IMR-90 (cell line): ENCODE results near the gene TMOD1. TPM values are rescaled to one million over a fixed set of nuclear protein-coding genes. Genes with fewer than 3 reads are reported as not detected.

ENCODE experiments used
- ATAC-seq: fragments of 200-7000 bp; cut with Tn5 transposase; 2 replicates; pipeline ENCODE4 v1.9.1; 2020; ENCODE audit warnings: low read depth, mild to moderate bottlenecking, moderate library complexity
- BruUV-seq: library from RNA; stranded (reverse); fragments of 400-500 nt; replicated peaks from 2 replicates; lab custom pipeline; 2021; lab: Mats Ljungman, UMichigan
- CTCF ChIA-PET: fragments of 300-600 bp; formaldehyde crosslinking; extraction: SDS; loops from one replicate; lab custom pipeline; 2021; ENCODE audit warnings: antibody characterized with exemption; lab: Yijun Ruan, JAX
- POLR2A ChIA-PET: fragments of 300-600 bp; sonication (Branson Sonifier 250); formaldehyde crosslinking; loops from one replicate; lab custom pipeline; 2022; ENCODE audit warnings: antibody characterized with exemption; ENCODE audit not compliant: unreplicated experiment; lab: Charles Lee
- DNase-seq: peaks from one replicate; pipeline ENCODE4 v3.0.0; 2013
- H2AFZ ChIP-seq: replicated peaks from 2 replicates; pipeline ENCODE3; 2013; ENCODE audit warnings: low read length, mild to moderate bottlenecking; ENCODE audit not compliant: poor library complexity
- H2AK5ac ChIP-seq: 2 replicates; pipeline ENCODE4 v1.6.1; 2013; ENCODE audit warnings: low read depth, low read length, inconsistent platforms
- H2AK9ac ChIP-seq: replicated peaks from 2 replicates; pipeline ENCODE3; 2013; ENCODE audit warnings: mild to moderate bottlenecking, low read depth, low read length, moderate library complexity; ENCODE audit not compliant: poor library complexity
- H2BK120ac ChIP-seq: 2 replicates; pipeline ENCODE4 v1.6.1; 2013; ENCODE audit warnings: low read depth, low read length, inconsistent platforms
- H2BK15ac ChIP-seq: 3 replicates; pipeline ENCODE4 v1.6.1; 2013; ENCODE audit warnings: low read depth, low read length, inconsistent platforms
- H2BK20ac ChIP-seq: 2 replicates; pipeline ENCODE4 v1.6.1; 2013; ENCODE audit warnings: low read depth, mild to moderate bottlenecking, inconsistent platforms, low read length, moderate library complexity
- H2BK5ac ChIP-seq: 2 replicates; pipeline ENCODE4 v1.6.1; 2013; ENCODE audit warnings: mild to moderate bottlenecking, low read depth, low read length, inconsistent platforms; ENCODE audit not compliant: poor library complexity, severe bottlenecking
- H3K14ac ChIP-seq: replicated peaks from 2 replicates; pipeline ENCODE4 v1.6.1; 2013; ENCODE audit warnings: low read depth, low read length, inconsistent platforms
- H3K18ac ChIP-seq: 2 replicates; pipeline ENCODE4 v1.6.1; 2013; ENCODE audit warnings: low read depth, low read length, control low read depth
- H3K23ac ChIP-seq: 2 replicates; pipeline ENCODE4 v1.6.1; 2013; ENCODE audit warnings: low read depth, low read length, inconsistent platforms
- H3K27ac ChIP-seq: 2 replicates; pipeline ENCODE4 v1.5.1; 2013; ENCODE audit warnings: mild to moderate bottlenecking, control low read depth, low read length; ENCODE audit not compliant: insufficient read depth
- H3K27me3 ChIP-seq: 2 replicates; pipeline ENCODE4 v1.6.1; 2013; ENCODE audit warnings: low read length; ENCODE audit not compliant: control insufficient read depth, insufficient read depth
- H3K36me3 ChIP-seq: 2 replicates; pipeline ENCODE4 v1.6.1; 2013; ENCODE audit warnings: low read length, mixed read lengths; ENCODE audit not compliant: control insufficient read depth, insufficient read depth
- H3K4ac ChIP-seq: 2 replicates; pipeline ENCODE4 v1.6.1; 2013; ENCODE audit warnings: low read depth, low read length, inconsistent platforms
- H3K4me1 ChIP-seq: 2 replicates; pipeline ENCODE4 v1.6.1; 2013; ENCODE audit warnings: low read length, mixed read lengths; ENCODE audit not compliant: control insufficient read depth, insufficient read depth
- H3K4me2 ChIP-seq: 2 replicates; pipeline ENCODE4 v1.6.1; 2013; ENCODE audit warnings: low read depth, mild to moderate bottlenecking, control low read depth, low read length, moderate library complexity
- H3K4me3 ChIP-seq: 2 replicates; pipeline ENCODE4 v1.5.1; 2013; ENCODE audit warnings: low read depth, mild to moderate bottlenecking, control low read depth, low read length, moderate library complexity; ENCODE audit not compliant: insufficient read depth
- H3K56ac ChIP-seq: 2 replicates; pipeline ENCODE4 v1.6.1; 2013; ENCODE audit warnings: low read length, inconsistent platforms; ENCODE audit not compliant: insufficient read depth; ENCODE audit errors: extremely low read depth
- H3K79me1 ChIP-seq, 2 experiments: 2 replicates each; pipeline ENCODE4 v1.6.1; 2013; ENCODE audit warnings: low read length in 2 of 2, inconsistent platforms in 1 of 2, low read depth in 1 of 2
- H3K9ac ChIP-seq: 2 replicates; pipeline ENCODE4 v1.6.1; 2013; ENCODE audit warnings: low read depth, low read length, control low read depth
- H3K9me1 ChIP-seq: 2 replicates; pipeline ENCODE4 v1.6.1; 2013; ENCODE audit warnings: low read length, inconsistent platforms; ENCODE audit not compliant: insufficient read depth
- H3K9me3 ChIP-seq: 2 replicates; pipeline ENCODE4 v1.6.1; 2013; ENCODE audit warnings: low read length; ENCODE audit not compliant: control insufficient read depth, insufficient read depth
- H4K20me1 ChIP-seq: 2 replicates; pipeline ENCODE4 v1.6.1; 2013; ENCODE audit warnings: low read length, inconsistent platforms; ENCODE audit not compliant: insufficient read depth
- H4K5ac ChIP-seq: 2 replicates; pipeline ENCODE4 v1.6.1; 2013; ENCODE audit warnings: mild to moderate bottlenecking, low read depth, low read length, control low read depth
- H4K8ac ChIP-seq, 2 experiments: 2 replicates each; pipeline ENCODE4 v1.6.1; 2013; ENCODE audit warnings: low read depth in 2 of 2, low read length in 2 of 2, control low read depth in 1 of 2, inconsistent platforms in 1 of 2
- H4K91ac ChIP-seq: 2 replicates; pipeline ENCODE4 v1.6.1; 2013; ENCODE audit warnings: low read depth, low read length, inconsistent platforms; ENCODE audit not compliant: insufficient read depth
- BHLHE40 ChIP-seq: fragments of 150-350 bp; IDR thresholded peaks from 2 replicates; pipeline ENCODE4 v1.6.1; 2016; ENCODE audit warnings: mild to moderate bottlenecking, low read depth, low read length
- MAZ ChIP-seq: IDR thresholded peaks from 2 replicates; pipeline ENCODE4 v1.6.1; 2012; ENCODE audit warnings: low read depth, mild to moderate bottlenecking, low read length, improper control_type of control experiment, moderate library complexity, borderline replicate concordance
- NFE2L2 ChIP-seq: fragments of 150-350 bp; IDR thresholded peaks from 2 replicates; pipeline ENCODE4 v1.6.1; 2016; ENCODE audit warnings: low read depth, mild to moderate bottlenecking, low read length
- WGBS, 2 experiments: methylation state at CpG; one replicate each; pipeline versions ENCODE4 v1.1.5 to v1.1.7; 2013; ENCODE audit warnings: missing lambda C conversion rate in 2 of 2; ENCODE audit not compliant: insufficient read length in 1 of 2; ENCODE audit errors: extremely low coverage in 2 of 2; 5-methylcytosine and 5-hydroxymethylcytosine counted together
- dilution Hi-C: fragments of 300-500 bp; cut with HindIII; formaldehyde crosslinking; loops from one replicate; pipeline ENCODE4 v1.14.3; 2018; ENCODE audit warnings: low sequenced_read_pairs; ENCODE audit not compliant: unreplicated experiment
- in situ Hi-C: fragments of 300-500 bp; cut with MboI; formaldehyde crosslinking; loops from 3 replicates; pipeline ENCODE4 v1.14.3; 2019; ENCODE audit warnings: low sequenced_read_pairs, inconsistent platforms, mixed read lengths
- intact Hi-C: fragments of 100-400 bp; cut with micrococcal nuclease; formaldehyde crosslinking; loops from 2 replicates; pipeline ENCODE4 v1.10.0; 2022
- polyA plus RNA-seq, 3 experiments: library from polyadenylated mRNA; depleted of rRNA; stranded (reverse); fragments of >200 nt; gene quantifications; 2 replicates each; pipeline ENCODE4 v1.2.3, GENCODE V29; 2012; ENCODE audit warnings: low replicate concordance in 1 of 3
- total RNA-seq: library from RNA; depleted of rRNA; stranded (reverse); fragments of >200 nt; gene quantifications from 2 replicates; pipeline ENCODE4 v1.2.3, GENCODE V29; 2012

TMOD1 gene
- total and polyA plus RNA-seq, 2 of the 4 experiments (the other 2 are of a cell fraction): 0.18 to 0.38 TPM

DNA sequence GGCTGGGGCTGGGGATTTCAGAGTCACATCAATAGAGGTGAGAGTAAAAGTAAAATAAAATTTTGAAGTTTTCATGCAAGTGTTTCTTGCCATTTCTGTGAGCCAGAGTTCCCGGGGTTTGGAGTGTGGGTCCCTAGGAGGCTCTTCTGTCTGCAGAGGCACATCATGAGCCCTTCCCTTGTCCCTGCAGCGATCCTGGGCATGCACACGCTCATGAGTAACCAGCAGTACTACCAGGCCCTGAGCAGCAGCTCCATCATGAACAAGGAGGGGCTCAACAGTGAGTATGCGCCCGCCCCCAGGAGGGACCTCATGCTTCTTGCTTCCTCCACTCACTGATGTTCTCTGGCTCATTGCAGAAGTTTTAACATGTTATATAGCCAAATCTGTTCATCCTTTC lies 61.1 kb downstream of the TMOD1 start:
- Histone ChIP-seq H4K8ac (no peak overlapping the region), H3K56ac (no peak overlapping the region), H2AK9ac (no peak overlapping the region), H4K5ac (no peak overlapping the region), H3K23ac (no peak overlapping the region), H3K36me3 (0 out of 2 replicates have a peak, but pooled peaks cover 5% of the 10 kb centered on the region), H3K4me3 (no peak overlapping the region), H3K9ac (no peak overlapping the region), H2BK5ac (no peak overlapping the region), H3K14ac (no peak overlapping the region), H3K27ac (no peak overlapping the region), H3K4ac (no peak overlapping the region), H3K9me3 (no peaks in the 10 kb centered on the region), H2BK120ac (no peak overlapping the region), H4K91ac (no peak overlapping the region), H4K20me1 (no peaks in the 10 kb centered on the region), H3K79me1 (no peaks in the 10 kb centered on the region), H3K4me2 (no peak overlapping the region), H3K4me1 (peaks cover 1% of the 10 kb centered on the region; the same call in 1 of the 2 replicates), H3K18ac (no peak overlapping the region), H2BK20ac (no peak overlapping the region), H3K27me3 (peaks cover 2% of the 10 kb centered on the region; the same call in 1 of the 2 replicates), H2AFZ (no peak overlapping the region), H2BK15ac (no peak overlapping the region), H2AK5ac (no peak overlapping the region), H3K9me1 (peaks cover 4% of the 10 kb centered on the region)
- TF ChIP-seq BHLHE40 (no peak), MAZ (no peak), NFE2L2 (no peak)
- WGBS, 2 experiments: 70% methylated on average over 2 of the region's 5 CpGs; no CpG with 5 or more reads in 1 of the 2 experiments
- ChIA-PET CTCF (no interaction called here), POLR2A (no interaction called here)
- dilution Hi-C loops (no loop called here), intact Hi-C loops (no loop called here), in situ Hi-C loops (no loop called here)
- ATAC-seq: no peak
- no peak for DNase-seq
- no TSS peak for BruUV-seq
